Neural cell (in vitro differentiated cells): Measurements from ENCODE around the gene FXYD4.

Experiments
- EP300 ChIP-seq: fragments of 450-650 bp; conservative IDR thresholded peaks from 2 replicates; pipeline ENCODE4 v1.6.1; 2014; ENCODE audit warnings: antibody characterized with exemption, mild to moderate bottlenecking, moderate library complexity; ENCODE audit not compliant: poor library complexity, severe bottlenecking
- EZH2 ChIP-seq: fragments of 200-600, 300-800 bp; shearing (Covaris generic), sonication (generic); IDR thresholded peaks from 2 replicates; pipeline ENCODE4 v1.6.1; 2014; ENCODE audit warnings: antibody characterized with exemption, low read length, borderline replicate concordance, mild to moderate bottlenecking; ENCODE audit not compliant: insufficient read depth, poor library complexity, severe bottlenecking
- MXI1 ChIP-seq: fragments of 450-650 bp; conservative IDR thresholded peaks from 2 replicates; pipeline ENCODE4 v1.6.1; 2014; ENCODE audit warnings: antibody characterized with exemption, mild to moderate bottlenecking; ENCODE audit not compliant: poor library complexity, severe bottlenecking
- POLR2AphosphoS5 ChIP-seq: IDR thresholded peaks from 2 replicates; pipeline ENCODE4 v1.6.1; 2012
- RAD21 ChIP-seq: fragments of 450-650 bp; conservative IDR thresholded peaks from 2 replicates; pipeline ENCODE4 v1.6.1; 2014; ENCODE audit warnings: antibody characterized with exemption, mild to moderate bottlenecking, moderate library complexity
- SMC3 ChIP-seq: fragments of 450-650 bp; conservative IDR thresholded peaks from 2 replicates; pipeline ENCODE4 v1.6.1; 2014; ENCODE audit warnings: antibody characterized with exemption, mild to moderate bottlenecking, moderate library complexity; ENCODE audit not compliant: poor library complexity
- TAF1 ChIP-seq: IDR thresholded peaks from 2 replicates; pipeline ENCODE4 v1.6.1; 2012; ENCODE audit warnings: low read depth
- TF ChIP-seq, protein P1 (sequence below): fragments of 450-650 bp; IDR thresholded peaks from 2 replicates; pipeline ENCODE4 v1.5.1; 2014; ENCODE audit warnings: antibody characterized with exemption, mild to moderate bottlenecking, moderate library complexity; ENCODE audit not compliant: poor library complexity, severe bottlenecking
- TF ChIP-seq, protein P2 (sequence below): IDR thresholded peaks from 2 replicates; pipeline ENCODE4 v1.6.1; 2012; ENCODE audit warnings: borderline replicate concordance

DNA sequence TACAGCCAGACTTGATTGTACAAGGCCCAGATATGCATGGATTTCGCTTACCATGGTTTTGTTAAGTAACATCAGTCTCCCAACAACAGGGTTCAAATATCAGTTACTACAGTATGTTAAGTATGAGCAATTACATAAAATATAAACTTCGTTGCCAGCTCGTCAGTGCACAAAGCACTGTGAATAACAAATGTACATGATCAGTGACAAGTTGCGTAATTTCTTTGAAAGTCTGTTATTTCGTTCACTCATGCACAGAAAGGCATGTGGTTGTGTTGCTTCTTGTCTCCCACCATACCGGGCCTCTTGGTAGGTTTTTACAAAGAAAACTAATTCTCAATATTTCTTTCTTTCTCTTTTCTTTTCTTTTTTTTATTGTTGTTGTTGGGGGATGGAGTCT is 53.0 kb downstream of the FXYD4 start:
- TF ChIP-seq, protein P1, sequence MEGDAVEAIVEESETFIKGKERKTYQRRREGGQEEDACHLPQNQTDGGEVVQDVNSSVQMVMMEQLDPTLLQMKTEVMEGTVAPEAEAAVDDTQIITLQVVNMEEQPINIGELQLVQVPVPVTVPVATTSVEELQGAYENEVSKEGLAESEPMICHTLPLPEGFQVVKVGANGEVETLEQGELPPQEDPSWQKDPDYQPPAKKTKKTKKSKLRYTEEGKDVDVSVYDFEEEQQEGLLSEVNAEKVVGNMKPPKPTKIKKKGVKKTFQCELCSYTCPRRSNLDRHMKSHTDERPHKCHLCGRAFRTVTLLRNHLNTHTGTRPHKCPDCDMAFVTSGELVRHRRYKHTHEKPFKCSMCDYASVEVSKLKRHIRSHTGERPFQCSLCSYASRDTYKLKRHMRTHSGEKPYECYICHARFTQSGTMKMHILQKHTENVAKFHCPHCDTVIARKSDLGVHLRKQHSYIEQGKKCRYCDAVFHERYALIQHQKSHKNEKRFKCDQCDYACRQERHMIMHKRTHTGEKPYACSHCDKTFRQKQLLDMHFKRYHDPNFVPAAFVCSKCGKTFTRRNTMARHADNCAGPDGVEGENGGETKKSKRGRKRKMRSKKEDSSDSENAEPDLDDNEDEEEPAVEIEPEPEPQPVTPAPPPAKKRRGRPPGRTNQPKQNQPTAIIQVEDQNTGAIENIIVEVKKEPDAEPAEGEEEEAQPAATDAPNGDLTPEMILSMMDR, result no peak
- TF ChIP-seq SMC3 (no peak), EZH2 (no peak), POLR2AphosphoS5 (no peak), MXI1 (no peak), RAD21 (no peak), EP300 (no peak), TAF1 (no peak)
- TF ChIP-seq, protein P2, sequence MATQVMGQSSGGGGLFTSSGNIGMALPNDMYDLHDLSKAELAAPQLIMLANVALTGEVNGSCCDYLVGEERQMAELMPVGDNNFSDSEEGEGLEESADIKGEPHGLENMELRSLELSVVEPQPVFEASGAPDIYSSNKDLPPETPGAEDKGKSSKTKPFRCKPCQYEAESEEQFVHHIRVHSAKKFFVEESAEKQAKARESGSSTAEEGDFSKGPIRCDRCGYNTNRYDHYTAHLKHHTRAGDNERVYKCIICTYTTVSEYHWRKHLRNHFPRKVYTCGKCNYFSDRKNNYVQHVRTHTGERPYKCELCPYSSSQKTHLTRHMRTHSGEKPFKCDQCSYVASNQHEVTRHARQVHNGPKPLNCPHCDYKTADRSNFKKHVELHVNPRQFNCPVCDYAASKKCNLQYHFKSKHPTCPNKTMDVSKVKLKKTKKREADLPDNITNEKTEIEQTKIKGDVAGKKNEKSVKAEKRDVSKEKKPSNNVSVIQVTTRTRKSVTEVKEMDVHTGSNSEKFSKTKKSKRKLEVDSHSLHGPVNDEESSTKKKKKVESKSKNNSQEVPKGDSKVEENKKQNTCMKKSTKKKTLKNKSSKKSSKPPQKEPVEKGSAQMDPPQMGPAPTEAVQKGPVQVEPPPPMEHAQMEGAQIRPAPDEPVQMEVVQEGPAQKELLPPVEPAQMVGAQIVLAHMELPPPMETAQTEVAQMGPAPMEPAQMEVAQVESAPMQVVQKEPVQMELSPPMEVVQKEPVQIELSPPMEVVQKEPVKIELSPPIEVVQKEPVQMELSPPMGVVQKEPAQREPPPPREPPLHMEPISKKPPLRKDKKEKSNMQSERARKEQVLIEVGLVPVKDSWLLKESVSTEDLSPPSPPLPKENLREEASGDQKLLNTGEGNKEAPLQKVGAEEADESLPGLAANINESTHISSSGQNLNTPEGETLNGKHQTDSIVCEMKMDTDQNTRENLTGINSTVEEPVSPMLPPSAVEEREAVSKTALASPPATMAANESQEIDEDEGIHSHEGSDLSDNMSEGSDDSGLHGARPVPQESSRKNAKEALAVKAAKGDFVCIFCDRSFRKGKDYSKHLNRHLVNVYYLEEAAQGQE, result no peak
